ENCODE measurements around the gene PCBP3.

- TF ChIP-seq GATA3 (IDR thresholded peaks at IDR 0.05; ENCODE audit: low read depth, low read length): no peak
- TF ChIP-seq GATA2 (IDR thresholded peaks at IDR 0.05; ENCODE audit: low read depth, low read length): no peak
These were observed 48.6 kb upstream of the PCBP3 start for GRCh38 chr21:45594721-45595489.
